SK-N-MC (cell line): ENCODE results near the gene TIGD4.
"Not testable (repeated sequence)": the region's sequence is repeated elsewhere in the genome, so short reads cannot be mapped to it uniquely, and the experiment has no call there.

ENCODE experiments used
- DNase-seq: peaks from one replicate; pipeline ENCODE4 v3.0.0-alpha.2; 2011; ENCODE audit warnings: low read depth, low spot score
- H3K27ac ChIP-seq: fragments of 200-600 bp; sonication (generic); 2 replicates; pipeline ENCODE4 v1.5.1; 2016; ENCODE audit warnings: mixed run types
- H3K36me3 ChIP-seq: fragments of 200-600 bp; sonication (generic); 2 replicates; pipeline ENCODE4 v1.6.1; 2017; ENCODE audit warnings: antibody characterized with exemption, low read length, mixed read lengths; ENCODE audit not compliant: insufficient read depth
- H3K4me3 ChIP-seq: fragments of 200-600 bp; sonication (generic); 2 replicates; pipeline ENCODE4 v1.5.1; 2016
- H3K9ac ChIP-seq: fragments of 200-600 bp; sonication (generic); 2 replicates; pipeline ENCODE4 v1.8.0; 2017; ENCODE audit warnings: mixed run types, mixed read lengths; ENCODE audit not compliant: insufficient read length
- H3K9me3 ChIP-seq: fragments of 200-600 bp; sonication (generic); 2 replicates; pipeline ENCODE4 v1.6.1; 2017; ENCODE audit warnings: low read depth, mild to moderate bottlenecking, antibody characterized with exemption, low read length, moderate library complexity, mixed read lengths
- EZH2 ChIP-seq: fragments of 200-600 bp; sonication (generic); IDR thresholded peaks from one replicate; pipeline ENCODE4 v1.6.1; 2017; ENCODE audit warnings: antibody characterized with exemption
- FOXP2 ChIP-seq: optimal IDR thresholded peaks from 2 replicates; pipeline ENCODE3; 2011; ENCODE audit warnings: mild to moderate bottlenecking, moderate library complexity; ENCODE audit not compliant: insufficient read depth; ENCODE audit errors: extremely low read length, control extremely low read depth
- POLR2AphosphoS5 ChIP-seq: IDR thresholded peaks from 2 replicates; pipeline ENCODE4 v1.6.1; 2012; ENCODE audit warnings: mild to moderate bottlenecking, low read depth, low read length, borderline replicate concordance

TIGD4 gene

DNA sequence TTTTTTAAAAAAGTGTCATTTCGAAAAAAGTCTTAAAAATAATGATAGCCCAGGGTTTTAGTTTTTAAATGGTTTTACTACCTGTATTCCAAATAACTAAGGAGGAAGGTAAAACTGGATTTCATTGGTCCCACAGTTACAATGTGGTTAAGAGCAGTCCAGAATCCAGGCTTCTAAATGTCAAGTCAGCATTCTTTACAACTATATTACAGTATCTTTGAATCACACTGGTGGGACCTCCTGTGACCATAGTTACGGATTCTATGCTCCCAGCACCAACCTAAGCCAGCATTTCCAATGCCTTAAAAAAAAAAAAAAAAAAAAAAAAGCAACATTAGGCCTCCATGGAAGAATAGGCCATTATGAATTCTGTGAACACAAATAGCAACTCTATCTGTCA is 6.2 kb downstream of the TIGD4 start:
- DNase-seq = no peak
- Histone ChIP-seq H3K4me3 (no peak overlapping the region), H3K27ac (no peak overlapping the region), H3K9ac (no peak overlapping the region), H3K36me3 (no peaks in the 10 kb centered on the region), H3K9me3 (no peaks in the 10 kb centered on the region)
- TF ChIP-seq FOXP2 (no peak), POLR2AphosphoS5 (no peak), EZH2 (no peak)

DNA sequence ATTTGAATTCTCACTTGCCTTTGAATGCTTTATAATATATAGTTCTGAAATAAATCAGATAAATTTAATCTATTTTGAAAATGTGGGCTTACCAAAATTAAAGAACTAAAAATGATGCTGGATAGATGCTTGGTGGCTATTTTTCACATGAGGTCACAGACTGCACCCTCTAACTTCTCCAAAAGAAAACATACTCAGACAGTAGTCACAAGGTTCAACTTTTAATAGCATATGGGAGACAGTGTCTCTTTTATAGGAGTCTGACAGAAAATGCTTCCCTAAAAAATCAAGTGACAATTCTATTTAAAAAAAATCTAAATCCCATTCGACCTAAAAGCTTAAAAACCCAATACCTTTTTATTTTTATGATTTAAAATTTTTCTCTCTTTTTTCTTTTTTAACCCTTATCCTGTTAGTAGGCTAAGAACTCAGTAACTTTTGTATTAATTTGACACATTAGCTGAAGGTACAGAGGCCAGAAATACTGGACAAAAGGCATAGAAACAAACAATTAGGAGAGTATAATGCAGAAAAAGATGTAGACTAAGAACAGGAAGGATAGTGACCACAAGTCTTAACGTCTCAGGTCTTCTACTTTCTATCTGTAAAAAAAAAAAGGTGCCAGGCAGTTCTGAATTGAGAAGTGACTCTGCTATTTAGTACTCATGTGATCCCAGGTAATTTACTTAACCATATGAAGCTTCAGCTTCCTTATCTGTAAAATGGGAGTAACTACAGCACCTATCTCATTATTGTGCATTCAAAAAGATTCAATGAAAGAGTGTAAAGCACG is 7.6 kb downstream of the TIGD4 start:
- Histone ChIP-seq H3K27ac (no peak overlapping the region), H3K9ac (no peak overlapping the region), H3K36me3 (no peaks in the 10 kb centered on the region), H3K4me3 (no peak overlapping the region), H3K9me3 (no peaks in the 10 kb centered on the region)
- no peak for TF ChIP-seq EZH2
- no peak for TF ChIP-seq FOXP2
- TF ChIP-seq POLR2AphosphoS5 = no peak
- DNase-seq = no peak

DNA sequence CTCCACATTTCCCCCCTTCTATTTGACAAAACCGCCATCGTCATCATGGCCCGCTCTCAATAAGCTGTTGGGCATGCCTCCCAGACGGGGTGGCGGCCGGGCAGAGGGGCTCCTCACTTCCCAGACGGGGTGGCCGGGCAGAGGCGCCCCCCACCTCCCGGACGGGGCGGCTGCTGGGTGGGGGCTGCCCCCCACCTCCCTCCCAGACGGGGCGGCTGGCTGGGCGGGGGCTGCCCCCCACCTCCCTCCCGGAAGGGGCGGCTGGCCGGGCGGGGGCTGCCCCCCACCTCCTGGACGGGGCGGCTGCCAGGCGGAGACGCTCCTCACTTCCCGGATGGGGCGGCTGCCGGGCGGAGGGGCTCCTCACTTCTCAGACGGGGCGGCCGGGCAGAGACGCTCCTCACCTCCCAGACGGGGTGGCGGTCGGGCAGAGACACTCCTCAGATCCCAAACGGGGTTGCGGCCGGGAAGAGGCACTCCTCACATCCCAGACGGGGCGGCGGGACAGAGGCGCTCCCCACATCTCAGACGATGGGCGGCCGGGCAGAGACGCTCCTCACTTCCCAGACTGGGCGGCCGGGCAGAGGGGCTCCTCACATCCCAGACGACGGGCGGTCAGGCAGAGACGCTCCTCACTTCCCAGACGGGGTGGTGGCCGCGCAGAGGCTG is 14.3 kb downstream of the TIGD4 start:
- not testable (repeated sequence) for H3K9ac ChIP-seq, H3K4me3 ChIP-seq, DNase-seq, H3K27ac ChIP-seq, H3K36me3 ChIP-seq, H3K9me3 ChIP-seq

DNA sequence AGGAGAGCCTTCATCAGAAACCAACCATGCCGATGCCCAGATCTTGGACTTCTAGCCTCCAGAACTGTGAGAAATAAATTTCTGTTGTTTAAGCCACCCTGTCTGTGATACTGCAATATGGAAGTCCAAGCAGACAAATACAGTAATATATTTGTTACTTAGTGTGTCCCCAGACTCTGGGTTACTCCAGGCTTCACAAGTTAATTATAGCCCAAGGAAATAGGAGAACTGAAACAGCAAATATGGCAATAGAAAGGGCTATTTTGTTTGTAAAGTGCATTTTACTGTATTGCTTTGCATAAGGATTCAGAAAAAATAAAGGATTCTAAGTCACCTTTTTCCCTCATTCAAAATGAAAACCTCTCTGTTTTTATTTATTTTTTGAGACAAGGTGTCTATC is 15.7 kb downstream of the TIGD4 start:
- no peak for DNase-seq
- H3K27ac ChIP-seq = no peak overlapping the region
- H3K9ac ChIP-seq = no peak overlapping the region
- H3K36me3 ChIP-seq = no peaks in the 10 kb centered on the region
- H3K4me3 ChIP-seq = no peak overlapping the region
- TF ChIP-seq POLR2AphosphoS5 (no peak), FOXP2 (no peak), EZH2 (no peak)
- H3K9me3 ChIP-seq = no peaks in the 10 kb centered on the region

DNA sequence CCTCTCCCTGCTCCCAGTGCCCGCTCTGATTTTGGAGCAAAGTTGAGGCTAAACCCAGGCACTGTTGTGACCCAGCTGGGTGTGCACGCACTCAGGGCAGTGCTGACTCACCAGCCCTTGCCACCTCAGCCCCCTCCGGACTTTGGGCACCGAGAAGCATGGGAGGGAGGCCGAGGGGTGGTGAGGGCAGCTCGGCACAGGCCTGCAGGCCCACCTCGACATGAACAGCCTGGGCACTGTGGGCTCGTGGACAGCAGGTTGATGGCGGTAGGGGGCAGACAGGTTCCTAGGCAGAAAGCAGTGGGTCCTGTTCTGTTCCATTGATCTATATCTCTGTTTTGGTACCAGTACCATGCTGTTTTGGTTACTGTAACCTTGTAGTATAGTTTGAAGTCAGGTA is 30.9 kb downstream of the TIGD4 start:
- H3K9me3 ChIP-seq = no peaks in the 10 kb centered on the region
- TF ChIP-seq FOXP2 = no peak
- no peak for TF ChIP-seq EZH2
- TF ChIP-seq POLR2AphosphoS5 = no peak
- H3K36me3 ChIP-seq = no peaks in the 10 kb centered on the region
- H3K9ac ChIP-seq = no peak overlapping the region
- no peak overlapping the region for H3K27ac ChIP-seq
- DNase-seq = no peak
- no peak overlapping the region for H3K4me3 ChIP-seq

DNA sequence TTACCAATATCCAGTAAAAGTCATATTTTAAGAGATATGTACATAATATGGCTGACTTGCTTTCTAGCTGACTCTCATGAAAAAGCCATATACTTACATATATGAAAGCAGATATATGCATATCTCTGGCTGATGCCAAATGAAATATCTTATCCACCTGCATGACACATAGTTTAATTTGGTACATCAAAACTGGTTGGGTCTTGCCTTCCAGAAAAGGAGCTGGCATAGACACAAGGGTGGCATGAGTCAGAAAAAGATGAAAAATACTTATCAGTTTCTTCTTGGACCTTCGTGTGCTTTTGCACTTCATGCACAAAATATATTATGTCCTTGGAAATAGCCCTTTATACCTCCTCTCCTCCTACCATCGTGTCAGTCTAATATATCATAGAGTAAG is 32.1 kb downstream of the TIGD4 start:
- no peak for DNase-seq
- Histone ChIP-seq H3K9ac (no peak overlapping the region), H3K4me3 (no peak overlapping the region), H3K9me3 (no peaks in the 10 kb centered on the region), H3K36me3 (no peaks in the 10 kb centered on the region), H3K27ac (no peak overlapping the region)
- TF ChIP-seq POLR2AphosphoS5 (no peak), EZH2 (no peak), FOXP2 (no peak)

DNA sequence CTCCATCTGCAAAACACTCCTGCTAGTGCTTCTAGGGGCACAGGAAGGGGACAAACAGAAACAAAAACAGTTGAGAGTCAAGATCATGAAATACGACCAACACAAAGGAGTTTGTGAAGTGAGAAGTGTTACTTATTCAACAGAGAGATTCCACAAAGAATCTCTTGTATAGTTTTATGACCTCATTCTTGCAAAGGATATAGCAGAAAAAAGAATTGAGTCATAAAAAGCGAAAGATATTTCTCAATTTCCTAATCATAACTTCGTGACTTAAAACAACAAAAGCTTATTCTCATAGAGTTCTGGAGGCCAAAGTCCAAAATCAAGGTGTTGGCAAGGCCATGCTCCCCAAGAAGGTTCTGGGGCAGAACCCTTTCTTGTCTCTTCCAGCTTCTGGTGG is 40.7 kb downstream of the TIGD4 start:
- Histone ChIP-seq H3K27ac (no peak overlapping the region), H3K4me3 (no peak overlapping the region), H3K9ac (no peak overlapping the region), H3K36me3 (no peaks in the 10 kb centered on the region), H3K9me3 (no peaks in the 10 kb centered on the region)
- no peak for TF ChIP-seq FOXP2
- no peak for DNase-seq

DNA sequence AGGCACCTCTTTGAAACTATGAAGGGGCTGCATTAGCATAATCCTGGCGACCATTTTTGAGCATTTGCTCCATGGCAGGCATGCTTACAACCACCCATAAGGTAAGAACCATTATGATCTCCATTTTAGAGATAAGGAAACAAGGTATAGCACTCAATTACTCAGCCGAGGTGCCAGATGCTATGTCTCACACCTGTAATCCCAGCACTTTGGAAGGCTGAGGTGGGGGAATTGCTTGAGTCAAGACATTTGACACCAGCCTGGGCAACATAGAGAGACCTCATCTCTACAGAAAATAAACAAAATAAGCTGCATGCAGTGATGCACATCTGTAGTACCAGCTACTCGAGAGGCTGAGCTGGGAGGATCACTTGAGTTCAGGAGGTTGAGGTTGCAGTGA is 43.6 kb downstream of the TIGD4 start:
- no peak overlapping the region for H3K9ac ChIP-seq

DNA sequence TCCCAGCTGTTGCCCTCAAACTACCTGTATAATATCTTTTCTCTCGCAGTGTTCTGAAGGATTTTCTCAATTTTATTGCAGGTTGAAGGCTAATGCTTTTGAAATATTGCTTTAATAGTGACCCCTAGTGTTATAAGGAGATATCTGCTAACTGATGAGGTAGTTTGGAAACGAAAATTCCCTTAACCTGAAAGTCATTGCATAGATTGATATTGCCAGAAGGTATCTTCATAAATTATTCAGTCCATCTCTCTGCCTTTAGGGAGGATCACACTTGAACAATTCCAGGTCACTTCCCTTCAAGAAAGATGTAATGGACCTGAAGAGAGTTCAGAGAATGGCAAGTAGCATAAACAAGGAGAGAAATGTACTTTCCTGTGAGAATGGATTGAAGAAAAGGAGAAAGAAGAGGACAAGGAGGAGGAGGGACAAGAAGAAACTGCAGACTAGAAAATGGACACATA is 44.1 kb downstream of the TIGD4 start:
- Histone ChIP-seq H3K27ac (no peak overlapping the region), H3K9ac (no peak overlapping the region), H3K9me3 (no peaks in the 10 kb centered on the region), H3K36me3 (no peaks in the 10 kb centered on the region), H3K4me3 (no peak overlapping the region)
- DNase-seq = no peak
- no peak for TF ChIP-seq EZH2
- TF ChIP-seq FOXP2 = no peak
- TF ChIP-seq POLR2AphosphoS5 = no peak

More for the DNA sequence above, 43.6 kb downstream of the TIGD4 start:
- no peak overlapping the region for H3K4me3 ChIP-seq
- TF ChIP-seq EZH2 = no peak
- no peak for DNase-seq
- no peak overlapping the region for H3K27ac ChIP-seq
- no peaks in the 10 kb centered on the region for H3K36me3 ChIP-seq
- no peaks in the 10 kb centered on the region for H3K9me3 ChIP-seq
